Neural crest cell (in vitro differentiated cells): ENCODE measurements around the gene ATF5. TPM values are rescaled to one million over a fixed set of nuclear protein-coding genes. Genes with fewer than 3 reads are reported as not detected.
"Not testable (repeated sequence)": the region's sequence is repeated elsewhere in the genome, so short reads cannot be mapped to it uniquely, and the experiment has no call there.

Experiments
- DNase-seq: peaks from one replicate; pipeline ENCODE4 v3.0.0; 2021; ENCODE audit warnings: low read depth, mixed read lengths, low spot score
- H3K27ac Mint-ChIP-seq: one replicate; pipeline ENCODE4 v1.8.0; 2021; ENCODE audit warnings: mild to moderate bottlenecking, mixed read lengths; ENCODE audit not compliant: unreplicated experiment
- H3K27me3 Mint-ChIP-seq: 2 replicates; pipeline ENCODE4 v1.8.0; 2021; ENCODE audit warnings: low read depth, mild to moderate bottlenecking, mixed read lengths
- H3K36me3 Mint-ChIP-seq: 2 replicates; pipeline ENCODE4 v1.8.0; 2021; ENCODE audit warnings: low read depth, mild to moderate bottlenecking, mixed read lengths
- H3K4me1 Mint-ChIP-seq: 2 replicates; pipeline ENCODE4 v1.8.0; 2021; ENCODE audit warnings: mixed read lengths
- H3K4me3 Mint-ChIP-seq: one replicate; pipeline ENCODE4 v1.8.0; 2021; ENCODE audit warnings: mild to moderate bottlenecking, mixed read lengths
- H3K9me3 Mint-ChIP-seq: 2 replicates; pipeline ENCODE4 v1.8.0; 2021; ENCODE audit warnings: mixed read lengths
- CTCF ChIP-seq: fragments of 200-600 bp; sonication (generic); conservative IDR thresholded peaks from 2 replicates; pipeline ENCODE4 v1.5.0; 2021; ENCODE audit warnings: antibody characterized with exemption, mild to moderate bottlenecking
- total RNA-seq: library from RNA; stranded (reverse); gene quantifications from 2 replicates; pipeline ENCODE4 v1.2.1, GENCODE V29; 2021

The ATF5 gene
- total RNA-seq, 1 donor from 2014 or later = 23.4 TPM

GRCh38 chr19:49923055-49924003, 5.7 kb upstream of the ATF5 start:
- H3K27me3 Mint-ChIP-seq = peaks cover 3% of the 10 kb centered on the region
- peaks cover 21% of the 10 kb centered on the region for H3K36me3 Mint-ChIP-seq
- peak overlapping the region; percentile 47 for H3K4me3 Mint-ChIP-seq
- H3K9me3 Mint-ChIP-seq = no peaks in the 10 kb centered on the region
- peaks cover 32% of the 10 kb centered on the region for H3K4me1 Mint-ChIP-seq
- DNase-seq = no peak
- H3K27ac Mint-ChIP-seq = peak overlapping the region; percentile 19
- TF ChIP-seq CTCF = no peak

DNA sequence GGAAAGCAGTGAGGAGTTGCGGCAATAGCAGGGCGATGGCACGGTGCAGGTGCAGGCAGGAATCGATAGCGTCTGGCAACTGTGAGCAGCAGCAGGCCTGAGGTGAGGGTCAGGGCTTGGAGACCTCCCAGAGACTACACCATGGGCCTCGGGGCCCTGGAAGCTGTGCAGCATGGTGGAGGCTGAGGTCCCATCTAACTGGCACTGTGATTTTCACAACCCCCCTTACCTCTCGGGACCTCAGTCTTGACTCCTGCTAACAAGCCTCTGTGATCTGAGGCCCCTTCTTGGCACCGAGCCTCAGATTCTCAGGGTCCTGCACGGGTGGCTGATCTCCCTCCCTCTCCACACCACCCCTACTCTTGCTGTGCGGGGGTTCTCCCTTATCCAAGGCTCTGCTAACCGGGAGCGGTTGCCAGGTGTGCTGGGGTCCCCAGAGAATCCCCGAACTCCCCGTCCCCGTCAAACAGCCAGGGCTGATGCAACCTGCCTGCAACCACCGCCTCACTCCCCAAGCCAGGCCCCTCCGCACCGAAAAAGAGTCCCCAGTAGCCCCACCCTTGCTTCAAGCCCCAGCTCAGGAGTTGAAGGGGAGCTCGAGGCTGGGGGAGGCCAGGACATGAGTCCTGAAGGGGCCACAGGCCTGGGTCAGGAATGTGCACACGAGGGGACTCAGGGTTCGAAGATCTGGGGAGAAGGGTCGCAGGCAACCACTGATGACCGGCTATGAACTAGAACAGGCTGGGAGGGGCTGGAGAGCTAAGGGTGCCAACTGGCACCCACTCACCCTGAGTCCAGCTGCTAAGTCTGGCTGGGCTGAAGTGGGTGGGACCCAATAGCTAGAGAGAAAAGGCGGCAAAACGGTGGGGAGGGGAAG, 4.8 kb upstream of the ATF5 start:
- no peak for DNase-seq
- Mint-ChIP-seq H3K36me3 (peaks cover 24% of the 10 kb centered on the region), H3K4me1 (peaks cover 39% of the 10 kb centered on the region), H3K27me3 (peaks cover 7% of the 10 kb centered on the region), H3K9me3 (no peaks in the 10 kb centered on the region), H3K4me3 (peak overlapping the region; percentile 72), H3K27ac (peak overlapping the region; percentile 19)
- no peak for TF ChIP-seq CTCF

DNA sequence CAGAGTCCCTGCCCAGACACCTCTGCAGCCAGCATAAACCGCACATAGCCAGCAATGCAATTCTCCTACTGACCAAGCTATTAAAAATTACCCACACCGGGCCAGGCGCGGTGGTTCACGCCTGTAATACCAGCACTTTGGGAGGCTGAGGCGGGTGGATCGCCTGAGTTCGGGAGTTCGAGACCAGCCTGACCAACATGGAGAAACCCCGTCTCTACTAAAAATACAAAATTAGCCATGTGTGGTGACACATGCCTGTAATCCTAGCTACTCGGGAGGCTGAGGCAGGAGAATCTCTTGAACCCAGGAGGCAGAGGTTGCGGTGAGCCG, 4.2 kb upstream of the ATF5 start:
- Mint-ChIP-seq H3K36me3 (peaks cover 23% of the 10 kb centered on the region), H3K4me3 (peak overlapping the region; percentile 72), H3K4me1 (peaks cover 45% of the 10 kb centered on the region), H3K27me3 (peaks cover 13% of the 10 kb centered on the region)
- not testable (repeated sequence) for H3K27ac Mint-ChIP-seq, DNase-seq, H3K9me3 Mint-ChIP-seq

GRCh38 chr19:49925486-49925885, 3.5 kb upstream of the ATF5 start:
- Mint-ChIP-seq H3K4me3 (peak overlapping the region; percentile 74), H3K9me3 (peaks cover 5% of the 10 kb centered on the region), H3K36me3 (peaks cover 27% of the 10 kb centered on the region), H3K27ac (no peak overlapping the region), H3K27me3 (peaks cover 16% of the 10 kb centered on the region), H3K4me1 (peaks cover 47% of the 10 kb centered on the region)
- no peak for DNase-seq
- TF ChIP-seq CTCF = no peak

DNA sequence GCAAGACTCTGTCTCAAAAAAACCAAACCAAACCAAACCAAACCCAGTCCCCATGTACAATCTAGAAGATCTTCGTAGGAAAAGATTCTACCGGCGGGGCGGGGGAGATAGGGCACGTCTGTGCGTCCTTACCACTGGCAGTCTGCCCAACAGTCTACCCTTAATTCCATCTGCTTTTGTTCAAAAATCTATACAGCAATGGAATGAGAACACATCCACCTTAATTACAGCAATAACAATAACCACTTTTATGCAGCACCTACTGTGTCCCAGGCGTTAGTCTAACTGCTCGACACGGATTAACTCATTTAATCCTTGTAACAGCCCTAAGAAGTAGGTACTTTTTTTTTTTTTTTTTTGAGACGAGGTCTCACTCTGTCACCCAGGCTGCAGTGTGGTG, 2.5 kb upstream of the ATF5 start:
- Mint-ChIP-seq H3K4me1 (peaks cover 46% of the 10 kb centered on the region), H3K36me3 (peaks cover 27% of the 10 kb centered on the region), H3K9me3 (peaks cover 5% of the 10 kb centered on the region), H3K27ac (no peak overlapping the region), H3K27me3 (peaks cover 16% of the 10 kb centered on the region), H3K4me3 (peak overlapping the region; percentile 81)
- DNase-seq = no peak
- TF ChIP-seq CTCF = no peak
